Body of pancreas (tissue), 4 donors: ENCODE results near the gene GMDS.

ENCODE experiments used
- CTCF ChIP-seq, 7 experiments: fragments of 450-650 bp in 4 of 7; fragments of 200-600 bp in 3 of 7; sonication (generic) in 3 of 7; IDR thresholded peaks; one replicate each; pipeline ENCODE4 v1.5.1; 2016 to 2019; ENCODE audit warnings: antibody characterized with exemption in 7 of 7
- POLR2A ChIP-seq, 3 donors: fragments of 450-650 bp; IDR thresholded peaks; one replicate each; pipeline ENCODE4 v1.6.1; 2016; ENCODE audit warnings: antibody characterized with exemption in 3 of 3, mild to moderate bottlenecking in 2 of 3

GRCh38 chr6:1722801-1723200 lies 522.6 kb downstream of the GMDS start:
- TF ChIP-seq CTCF (IDR thresholded peaks at IDR 0.05) = no peak
- no peak for TF ChIP-seq POLR2A (IDR thresholded peaks at IDR 0.05)
